IMR-90 (cell line): ENCODE measurements around the gene PCDHA5. TPM values are rescaled to one million over a fixed set of nuclear protein-coding genes. Genes with fewer than 3 reads are reported as not detected.

Experiments
- ATAC-seq: fragments of 200-7000 bp; cut with Tn5 transposase; 2 replicates; pipeline ENCODE4 v1.9.1; 2020; ENCODE audit warnings: low read depth, mild to moderate bottlenecking, moderate library complexity
- BruUV-seq: library from RNA; stranded (reverse); fragments of 400-500 nt; replicated peaks from 2 replicates; lab custom pipeline; 2021; lab: Mats Ljungman, UMichigan
- CTCF ChIA-PET: fragments of 300-600 bp; formaldehyde crosslinking; extraction: SDS; loops from one replicate; lab custom pipeline; 2021; ENCODE audit warnings: antibody characterized with exemption; lab: Yijun Ruan, JAX
- POLR2A ChIA-PET: fragments of 300-600 bp; sonication (Branson Sonifier 250); formaldehyde crosslinking; loops from one replicate; lab custom pipeline; 2022; ENCODE audit warnings: antibody characterized with exemption; ENCODE audit not compliant: unreplicated experiment; lab: Charles Lee
- DNase-seq: peaks from one replicate; pipeline ENCODE4 v3.0.0; 2013
- H2AFZ ChIP-seq: replicated peaks from 2 replicates; pipeline ENCODE3; 2013; ENCODE audit warnings: low read length, mild to moderate bottlenecking; ENCODE audit not compliant: poor library complexity
- H2AK5ac ChIP-seq: 2 replicates; pipeline ENCODE4 v1.6.1; 2013; ENCODE audit warnings: low read depth, low read length, inconsistent platforms
- H2AK9ac ChIP-seq: replicated peaks from 2 replicates; pipeline ENCODE3; 2013; ENCODE audit warnings: mild to moderate bottlenecking, low read depth, low read length, moderate library complexity; ENCODE audit not compliant: poor library complexity
- H2BK120ac ChIP-seq: 2 replicates; pipeline ENCODE4 v1.6.1; 2013; ENCODE audit warnings: low read depth, low read length, inconsistent platforms
- H2BK15ac ChIP-seq: 3 replicates; pipeline ENCODE4 v1.6.1; 2013; ENCODE audit warnings: low read depth, low read length, inconsistent platforms
- H2BK20ac ChIP-seq: 2 replicates; pipeline ENCODE4 v1.6.1; 2013; ENCODE audit warnings: low read depth, mild to moderate bottlenecking, inconsistent platforms, low read length, moderate library complexity
- H2BK5ac ChIP-seq: 2 replicates; pipeline ENCODE4 v1.6.1; 2013; ENCODE audit warnings: mild to moderate bottlenecking, low read depth, low read length, inconsistent platforms; ENCODE audit not compliant: poor library complexity, severe bottlenecking
- H3K14ac ChIP-seq: replicated peaks from 2 replicates; pipeline ENCODE4 v1.6.1; 2013; ENCODE audit warnings: low read depth, low read length, inconsistent platforms
- H3K18ac ChIP-seq: 2 replicates; pipeline ENCODE4 v1.6.1; 2013; ENCODE audit warnings: low read depth, low read length, control low read depth
- H3K23ac ChIP-seq: 2 replicates; pipeline ENCODE4 v1.6.1; 2013; ENCODE audit warnings: low read depth, low read length, inconsistent platforms
- H3K27ac ChIP-seq: 2 replicates; pipeline ENCODE4 v1.5.1; 2013; ENCODE audit warnings: mild to moderate bottlenecking, control low read depth, low read length; ENCODE audit not compliant: insufficient read depth
- H3K27me3 ChIP-seq: 2 replicates; pipeline ENCODE4 v1.6.1; 2013; ENCODE audit warnings: low read length; ENCODE audit not compliant: control insufficient read depth, insufficient read depth
- H3K36me3 ChIP-seq: 2 replicates; pipeline ENCODE4 v1.6.1; 2013; ENCODE audit warnings: low read length, mixed read lengths; ENCODE audit not compliant: control insufficient read depth, insufficient read depth
- H3K4ac ChIP-seq: 2 replicates; pipeline ENCODE4 v1.6.1; 2013; ENCODE audit warnings: low read depth, low read length, inconsistent platforms
- H3K4me1 ChIP-seq: 2 replicates; pipeline ENCODE4 v1.6.1; 2013; ENCODE audit warnings: low read length, mixed read lengths; ENCODE audit not compliant: control insufficient read depth, insufficient read depth
- H3K4me2 ChIP-seq: 2 replicates; pipeline ENCODE4 v1.6.1; 2013; ENCODE audit warnings: low read depth, mild to moderate bottlenecking, control low read depth, low read length, moderate library complexity
- H3K4me3 ChIP-seq: 2 replicates; pipeline ENCODE4 v1.5.1; 2013; ENCODE audit warnings: low read depth, mild to moderate bottlenecking, control low read depth, low read length, moderate library complexity; ENCODE audit not compliant: insufficient read depth
- H3K56ac ChIP-seq: 2 replicates; pipeline ENCODE4 v1.6.1; 2013; ENCODE audit warnings: low read length, inconsistent platforms; ENCODE audit not compliant: insufficient read depth; ENCODE audit errors: extremely low read depth
- H3K79me1 ChIP-seq, 2 experiments: 2 replicates each; pipeline ENCODE4 v1.6.1; 2013; ENCODE audit warnings: low read length in 2 of 2, inconsistent platforms in 1 of 2, low read depth in 1 of 2
- H3K9ac ChIP-seq: 2 replicates; pipeline ENCODE4 v1.6.1; 2013; ENCODE audit warnings: low read depth, low read length, control low read depth
- H3K9me1 ChIP-seq: 2 replicates; pipeline ENCODE4 v1.6.1; 2013; ENCODE audit warnings: low read length, inconsistent platforms; ENCODE audit not compliant: insufficient read depth
- H3K9me3 ChIP-seq: 2 replicates; pipeline ENCODE4 v1.6.1; 2013; ENCODE audit warnings: low read length; ENCODE audit not compliant: control insufficient read depth, insufficient read depth
- H4K20me1 ChIP-seq: 2 replicates; pipeline ENCODE4 v1.6.1; 2013; ENCODE audit warnings: low read length, inconsistent platforms; ENCODE audit not compliant: insufficient read depth
- H4K5ac ChIP-seq: 2 replicates; pipeline ENCODE4 v1.6.1; 2013; ENCODE audit warnings: mild to moderate bottlenecking, low read depth, low read length, control low read depth
- H4K8ac ChIP-seq, 2 experiments: 2 replicates each; pipeline ENCODE4 v1.6.1; 2013; ENCODE audit warnings: low read depth in 2 of 2, low read length in 2 of 2, control low read depth in 1 of 2, inconsistent platforms in 1 of 2
- H4K91ac ChIP-seq: 2 replicates; pipeline ENCODE4 v1.6.1; 2013; ENCODE audit warnings: low read depth, low read length, inconsistent platforms; ENCODE audit not compliant: insufficient read depth
- BHLHE40 ChIP-seq: fragments of 150-350 bp; IDR thresholded peaks from 2 replicates; pipeline ENCODE4 v1.6.1; 2016; ENCODE audit warnings: mild to moderate bottlenecking, low read depth, low read length
- CEBPB ChIP-seq: IDR thresholded peaks from 2 replicates; pipeline ENCODE4 v1.6.1; 2012; ENCODE audit warnings: low read depth, low read length, improper control_type of control experiment
- CHD1 ChIP-seq: IDR thresholded peaks from 2 replicates; pipeline ENCODE4 v1.6.1; 2012; ENCODE audit warnings: low read depth, low read length, improper control_type of control experiment
- FOS ChIP-seq: fragments of 150-350 bp; IDR thresholded peaks from 2 replicates; pipeline ENCODE4 v1.6.1; 2016; ENCODE audit warnings: low read depth, low read length
- MXI1 ChIP-seq: IDR thresholded peaks from 2 replicates; pipeline ENCODE4 v1.6.1; 2012; ENCODE audit warnings: low read depth, mild to moderate bottlenecking, low read length, moderate library complexity, borderline replicate concordance
- POLR2A ChIP-seq: IDR thresholded peaks from 2 replicates; pipeline ENCODE4 v1.6.1; 2012; ENCODE audit warnings: mild to moderate bottlenecking, low read depth, low read length
- RAD21 ChIP-seq: IDR thresholded peaks from 2 replicates; pipeline ENCODE4 v1.6.1; 2012; ENCODE audit warnings: low read length, improper control_type of control experiment
- RCOR1 ChIP-seq: IDR thresholded peaks from 2 replicates; pipeline ENCODE4 v1.6.1; 2012; ENCODE audit warnings: mild to moderate bottlenecking, low read length, improper control_type of control experiment; ENCODE audit not compliant: insufficient replicate concordance
- SMC3 ChIP-seq: fragments of 150-350 bp; IDR thresholded peaks from 2 replicates; pipeline ENCODE4 v1.6.1; 2016; ENCODE audit warnings: low read depth, mild to moderate bottlenecking, antibody characterized with exemption, low read length, moderate library complexity
- USF2 ChIP-seq: fragments of 150-350 bp; IDR thresholded peaks from 2 replicates; pipeline ENCODE4 v1.6.1; 2017; ENCODE audit warnings: mild to moderate bottlenecking, antibody characterized with exemption, low read length, low read depth
- WGBS, 2 experiments: methylation state at CpG; one replicate each; pipeline versions ENCODE4 v1.1.5 to v1.1.7; 2013; ENCODE audit warnings: missing lambda C conversion rate in 2 of 2; ENCODE audit not compliant: insufficient read length in 1 of 2; ENCODE audit errors: extremely low coverage in 2 of 2; 5-methylcytosine and 5-hydroxymethylcytosine counted together
- dilution Hi-C: fragments of 300-500 bp; cut with HindIII; formaldehyde crosslinking; loops from one replicate; pipeline ENCODE4 v1.14.3; 2018; ENCODE audit warnings: low sequenced_read_pairs; ENCODE audit not compliant: unreplicated experiment
- in situ Hi-C: fragments of 300-500 bp; cut with MboI; formaldehyde crosslinking; loops from 3 replicates; pipeline ENCODE4 v1.14.3; 2019; ENCODE audit warnings: low sequenced_read_pairs, inconsistent platforms, mixed read lengths
- intact Hi-C: fragments of 100-400 bp; cut with micrococcal nuclease; formaldehyde crosslinking; loops from 2 replicates; pipeline ENCODE4 v1.10.0; 2022
- polyA plus RNA-seq, 3 experiments: library from polyadenylated mRNA; depleted of rRNA; stranded (reverse); fragments of >200 nt; gene quantifications; 2 replicates each; pipeline ENCODE4 v1.2.3, GENCODE V29; 2012; ENCODE audit warnings: low replicate concordance in 1 of 3
- total RNA-seq: library from RNA; depleted of rRNA; stranded (reverse); fragments of >200 nt; gene quantifications from 2 replicates; pipeline ENCODE4 v1.2.3, GENCODE V29; 2012
- TF ChIP-seq, protein P1 (sequence below): fragments of 150-350 bp; IDR thresholded peaks from 2 replicates; pipeline ENCODE4 v1.6.1; 2016; ENCODE audit warnings: low read depth, mild to moderate bottlenecking, low read length, moderate library complexity, borderline replicate concordance
- TF ChIP-seq, protein P2 (sequence below): conservative IDR thresholded peaks from 2 replicates; pipeline ENCODE4 v1.5.1; 2012; ENCODE audit warnings: mild to moderate bottlenecking, low read depth, low read length, improper control_type of control experiment

The PCDHA5 gene
- total and polyA plus RNA-seq, 2 of the 4 experiments (the other 2 are of a cell fraction) = not detected

- H3K79me1 ChIP-seq = no peaks in the 10 kb centered on the region
- intact Hi-C loops = no loop called here
- no peak within 1 kb of the TSS for H2AFZ ChIP-seq
- H4K91ac ChIP-seq = no peak within 1 kb of the TSS
- no peak within 1 kb of the TSS for H3K27ac ChIP-seq
- no peak within 1 kb of the TSS for H3K23ac ChIP-seq
- no peak within 1 kb of the TSS for H2BK20ac ChIP-seq
- DNase-seq (no peak), ATAC-seq (no peak)
- H3K18ac ChIP-seq = no peak within 1 kb of the TSS
- H4K8ac ChIP-seq = no peak within 1 kb of the TSS
- no peak within 1 kb of the TSS for H3K4me3 ChIP-seq
- no peak within 1 kb of the TSS for H2BK120ac ChIP-seq
- no peaks in the 10 kb centered on the region for H3K4me1 ChIP-seq
- no peak within 1 kb of the TSS for H3K14ac ChIP-seq
- H4K20me1 ChIP-seq = no peaks in the 10 kb centered on the region
- H2AK9ac ChIP-seq = no peak within 1 kb of the TSS
- no peak within 1 kb of the TSS for H3K4me2 ChIP-seq
- ChIA-PET CTCF (no interaction called here), POLR2A (no interaction called here)
- WGBS, 2 experiments = 10% methylated on average over 15 of the region's 41 CpGs; no CpG with 5 or more reads in 1 of the 2 experiments
- TF ChIP-seq CEBPB = no peak
- no peak for TF ChIP-seq SMC3
- TF ChIP-seq RCOR1 = no peak
- TF ChIP-seq, protein P1, sequence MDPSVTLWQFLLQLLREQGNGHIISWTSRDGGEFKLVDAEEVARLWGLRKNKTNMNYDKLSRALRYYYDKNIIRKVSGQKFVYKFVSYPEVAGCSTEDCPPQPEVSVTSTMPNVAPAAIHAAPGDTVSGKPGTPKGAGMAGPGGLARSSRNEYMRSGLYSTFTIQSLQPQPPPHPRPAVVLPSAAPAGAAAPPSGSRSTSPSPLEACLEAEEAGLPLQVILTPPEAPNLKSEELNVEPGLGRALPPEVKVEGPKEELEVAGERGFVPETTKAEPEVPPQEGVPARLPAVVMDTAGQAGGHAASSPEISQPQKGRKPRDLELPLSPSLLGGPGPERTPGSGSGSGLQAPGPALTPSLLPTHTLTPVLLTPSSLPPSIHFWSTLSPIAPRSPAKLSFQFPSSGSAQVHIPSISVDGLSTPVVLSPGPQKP = no peak
- TF ChIP-seq CHD1 = no peak
- TF ChIP-seq, protein P2, sequence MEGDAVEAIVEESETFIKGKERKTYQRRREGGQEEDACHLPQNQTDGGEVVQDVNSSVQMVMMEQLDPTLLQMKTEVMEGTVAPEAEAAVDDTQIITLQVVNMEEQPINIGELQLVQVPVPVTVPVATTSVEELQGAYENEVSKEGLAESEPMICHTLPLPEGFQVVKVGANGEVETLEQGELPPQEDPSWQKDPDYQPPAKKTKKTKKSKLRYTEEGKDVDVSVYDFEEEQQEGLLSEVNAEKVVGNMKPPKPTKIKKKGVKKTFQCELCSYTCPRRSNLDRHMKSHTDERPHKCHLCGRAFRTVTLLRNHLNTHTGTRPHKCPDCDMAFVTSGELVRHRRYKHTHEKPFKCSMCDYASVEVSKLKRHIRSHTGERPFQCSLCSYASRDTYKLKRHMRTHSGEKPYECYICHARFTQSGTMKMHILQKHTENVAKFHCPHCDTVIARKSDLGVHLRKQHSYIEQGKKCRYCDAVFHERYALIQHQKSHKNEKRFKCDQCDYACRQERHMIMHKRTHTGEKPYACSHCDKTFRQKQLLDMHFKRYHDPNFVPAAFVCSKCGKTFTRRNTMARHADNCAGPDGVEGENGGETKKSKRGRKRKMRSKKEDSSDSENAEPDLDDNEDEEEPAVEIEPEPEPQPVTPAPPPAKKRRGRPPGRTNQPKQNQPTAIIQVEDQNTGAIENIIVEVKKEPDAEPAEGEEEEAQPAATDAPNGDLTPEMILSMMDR = no peak
- TF ChIP-seq BHLHE40 = no peak
- no peak for TF ChIP-seq FOS
- TF ChIP-seq RAD21 = no peak
- TF ChIP-seq USF2 = no peak
- no peak for TF ChIP-seq MXI1
- TF ChIP-seq POLR2A = no peak
- H2BK15ac ChIP-seq = no peak within 1 kb of the TSS
- no peaks in the 10 kb centered on the region for H3K9me1 ChIP-seq
- no peaks in the 10 kb centered on the region for H3K27me3 ChIP-seq
- peaks cover 18% of the 10 kb centered on the region for H3K9me3 ChIP-seq
- H3K56ac ChIP-seq = no peak within 1 kb of the TSS
- no peak within 1 kb of the TSS for H2AK5ac ChIP-seq
- H3K4ac ChIP-seq = no peak within 1 kb of the TSS
- dilution Hi-C loops = no loop called here
- in situ Hi-C loops = no loop called here
- no peak within 1 kb of the TSS for H4K5ac ChIP-seq
- BruUV-seq = no TSS peak
- no peaks in the 10 kb centered on the region for H3K36me3 ChIP-seq
- no peak within 1 kb of the TSS for H3K9ac ChIP-seq
- H2BK5ac ChIP-seq = no peak within 1 kb of the TSS
Measured at GRCh38 chr5:140868721-140869554, 47.5 kb downstream of the PCDHA5 start, which contains the start of gene PCDHA11. Gene PCDHA11 (plus strand): TSS chr5:140868957. CDS start chr5:140869104, 147 bp downstream.
